ENCODE measurements around the gene TSPEAR.

GRCh38 chr21:44740742-44741141, 29.4 kb upstream of the TSPEAR start:
- TF ChIP-seq POLR2A (IDR thresholded peaks at IDR 0.05) (no peak), CTCF (IDR thresholded peaks at IDR 0.05) (no peak)

Measured in prostate gland (tissue), 2 donors.